ENCODE measurements around the gene ADAMTSL1. TPM values are rescaled to one million over a fixed set of nuclear protein-coding genes. Genes with fewer than 3 reads are reported as not detected.

ADAMTSL1 gene
- total RNA-seq, 6 experiments from 2014 or later: 37.3 to 98.1 (median 90.8) TPM

GRCh38 chr9:18568973-18569372 is 95.0 kb downstream of the ADAMTSL1 start:
- Mint-ChIP-seq H3K36me3 (ENCODE audit: low read depth) (peaks cover 8% of the 10 kb centered on the region; the same call in 1 of the 2 replicates), H3K4me3 (peak overlapping the region; percentile 27), H3K9me3 (no peaks in the 10 kb centered on the region), H3K4me1 (ENCODE audit: low read depth) (peaks cover 61% of the 10 kb centered on the region), H3K27ac (peak overlapping the region; percentile 28), H3K27me3 (ENCODE audit: insufficient read depth) (no peaks in the 10 kb centered on the region)
- TF ChIP-seq CTCF (IDR thresholded peaks at IDR 0.05): no peak
- DNase-seq: no peak

GRCh38 chr9:18569941-18570630 is 96.1 kb downstream of the ADAMTSL1 start:
- H3K4me1 Mint-ChIP-seq (ENCODE audit: low read depth): peaks cover 51% of the 10 kb centered on the region
- DNase-seq: no peak
- H3K36me3 Mint-ChIP-seq (ENCODE audit: low read depth): peaks cover 19% of the 10 kb centered on the region; the same call in 1 of the 2 replicates
- H3K9me3 Mint-ChIP-seq: no peaks in the 10 kb centered on the region
- no peak overlapping the region for H3K4me3 Mint-ChIP-seq
- TF ChIP-seq CTCF (IDR thresholded peaks at IDR 0.05): no peak
- no peak overlapping the region; the same call in 1 of the 2 replicates for H3K27ac Mint-ChIP-seq
- H3K27me3 Mint-ChIP-seq (ENCODE audit: insufficient read depth): no peaks in the 10 kb centered on the region

- Mint-ChIP-seq H3K27me3 (ENCODE audit: insufficient read depth) (no peaks in the 10 kb centered on the region; the same call in 1 of the 2 replicates), H3K27ac (no peak overlapping the region), H3K9me3 (no peaks in the 10 kb centered on the region), H3K4me3 (no peak overlapping the region), H3K4me1 (ENCODE audit: low read depth) (peaks cover 28% of the 10 kb centered on the region), H3K36me3 (ENCODE audit: low read depth) (peaks cover 27% of the 10 kb centered on the region)
- no peak for TF ChIP-seq CTCF (IDR thresholded peaks at IDR 0.05)
- DNase-seq: no peak
Observed at GRCh38 chr9:18573021-18573556, 99.1 kb downstream of the ADAMTSL1 start.

- Mint-ChIP-seq H3K27ac (no peak overlapping the region), H3K4me3 (no peak overlapping the region), H3K27me3 (ENCODE audit: insufficient read depth) (no peaks in the 10 kb centered on the region; the same call in 1 of the 2 replicates), H3K9me3 (no peaks in the 10 kb centered on the region), H3K36me3 (ENCODE audit: low read depth) (peaks cover 32% of the 10 kb centered on the region), H3K4me1 (ENCODE audit: low read depth) (peaks cover 7% of the 10 kb centered on the region)
- no peak for TF ChIP-seq CTCF (IDR thresholded peaks at IDR 0.05)
- DNase-seq: no peak
Observed at GRCh38 chr9:18575686-18576085, 101.7 kb downstream of the ADAMTSL1 start.

- peaks cover 49% of the 10 kb centered on the region for H3K36me3 Mint-ChIP-seq (ENCODE audit: low read depth)
- H3K27me3 Mint-ChIP-seq (ENCODE audit: insufficient read depth): no peaks in the 10 kb centered on the region; the same call in 1 of the 2 replicates
- H3K9me3 Mint-ChIP-seq: no peaks in the 10 kb centered on the region
- TF ChIP-seq CTCF (IDR thresholded peaks at IDR 0.05): no peak
- H3K4me1 Mint-ChIP-seq (ENCODE audit: low read depth): peaks cover 11% of the 10 kb centered on the region
- no peak for DNase-seq
- H3K27ac Mint-ChIP-seq: no peak overlapping the region
- no peak overlapping the region for H3K4me3 Mint-ChIP-seq
Observed at GRCh38 chr9:18579536-18579935, 105.6 kb downstream of the ADAMTSL1 start.
